Transverse colon (tissue), 4 donors: ENCODE data around the gene PODXL.

Experiments used
- CTCF ChIP-seq, 5 experiments: fragments of 200-600 bp in 3 of 5; fragments of 450-650 bp in 2 of 5; sonication (generic) in 3 of 5; IDR thresholded peaks; 1 replicate in 2 of 5; 2 replicates in 3 of 5; pipeline ENCODE4 v1.5.1; 2016 to 2017; ENCODE audit warnings: antibody characterized with exemption in 5 of 5, inconsistent platforms in 3 of 5, mild to moderate bottlenecking in 2 of 5, moderate library complexity in 1 of 5
- EP300 ChIP-seq: sonication (generic); formaldehyde crosslinking; IDR thresholded peaks from one replicate; pipeline ENCODE4 v1.6.1; 2017; ENCODE audit warnings: antibody characterized with exemption, low read depth
- POLR2A ChIP-seq: fragments of 450-650 bp; IDR thresholded peaks from one replicate; pipeline ENCODE4 v1.6.1; 2016; ENCODE audit warnings: antibody characterized with exemption, mild to moderate bottlenecking, moderate library complexity
- POLR2AphosphoS5 ChIP-seq, 3 donors: sonication (generic); formaldehyde crosslinking; IDR thresholded peaks; one replicate each; pipeline ENCODE4 v1.6.1; 2016; ENCODE audit warnings: antibody characterized with exemption in 3 of 3

GRCh38 chr7:131570401-131570800 lies 14.0 kb upstream of the PODXL start:
- no peak for TF ChIP-seq CTCF (IDR thresholded peaks at IDR 0.05)
- no peak for TF ChIP-seq POLR2AphosphoS5 (IDR thresholded peaks at IDR 0.05)
- no peak for TF ChIP-seq POLR2A
- TF ChIP-seq EP300, result no peak
